NB4 (cell line): ENCODE data around the gene CNOT9.

ENCODE experiments used
- CTCF ChIP-seq: IDR thresholded peaks from one replicate; pipeline ENCODE4 v1.5.1; 2012; ENCODE audit warnings: low read depth, low read length
- MAX ChIP-seq: IDR thresholded peaks from 2 replicates; pipeline ENCODE4 v1.6.1; 2011; ENCODE audit warnings: low read depth, low read length
- MYC ChIP-seq: IDR thresholded peaks from 2 replicates; pipeline ENCODE4 v1.6.1; 2011; ENCODE audit warnings: low read depth, low read length
- POLR2A ChIP-seq: IDR thresholded peaks from 2 replicates; pipeline ENCODE4 v1.6.1; 2011; ENCODE audit warnings: mild to moderate bottlenecking; ENCODE audit not compliant: insufficient read length; ENCODE audit errors: extremely low read depth

- TF ChIP-seq CTCF (no peak), MAX (no peak), POLR2A (no peak), MYC (no peak)
These were observed 4.6 kb upstream of the CNOT9 start for GRCh38 chr2:218564056-218564455.
